Measurements from ENCODE around the gene ZBTB40. TPM values are rescaled to one million over a fixed set of nuclear protein-coding genes. Genes with fewer than 3 reads are reported as not detected.

Gene ZBTB40
- total and polyA plus RNA-seq, 2 of the 13 experiments (the other 11 are each of a cell fraction or from before 2014, with no cell fraction given), result 8.8 to 16.5 TPM

DNA sequence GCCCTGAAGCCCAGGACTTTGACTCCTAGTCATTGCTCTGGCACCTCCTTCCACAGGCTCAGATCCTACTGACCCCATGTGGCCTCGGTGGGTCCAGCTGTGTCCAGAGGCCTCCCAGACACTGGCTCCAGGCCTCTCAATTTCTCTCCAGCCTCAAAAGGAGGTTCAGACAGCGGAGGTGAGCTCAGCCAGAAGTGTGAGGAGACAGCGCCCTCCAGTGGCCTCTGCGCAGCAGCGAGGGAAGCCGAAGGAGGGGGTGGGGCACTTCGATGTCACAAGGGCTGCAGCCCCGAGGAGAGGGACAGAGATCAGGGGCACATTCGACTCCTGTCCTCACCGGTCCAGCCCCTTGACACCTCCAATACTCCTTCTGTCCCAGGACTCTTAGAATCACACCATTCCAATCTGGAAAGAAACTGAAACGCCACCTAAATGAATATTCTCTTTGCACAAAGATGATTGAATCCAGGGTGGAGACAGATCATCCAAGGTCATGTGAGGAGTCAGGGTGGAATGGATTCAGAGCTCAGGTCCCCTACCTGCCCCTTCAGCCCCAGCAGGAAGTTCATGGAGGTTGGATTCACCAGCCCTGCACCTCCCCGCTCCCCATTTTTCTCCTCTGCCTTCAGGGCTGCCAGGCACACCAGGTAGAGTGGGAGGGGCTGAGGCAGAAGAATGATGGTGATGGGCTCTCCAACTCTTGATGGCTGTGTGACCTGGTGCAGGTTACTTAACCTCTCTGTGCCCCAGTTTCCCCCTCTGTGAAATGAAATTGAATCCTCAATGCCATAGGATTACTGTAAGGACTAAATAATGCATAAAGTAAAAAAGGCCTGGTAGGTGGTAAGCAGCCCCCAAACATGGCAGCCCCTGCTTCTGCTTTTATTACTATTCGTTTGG is 34.8 kb upstream of the ZBTB40 start (continued):
- TF ChIP-seq, protein P1, sequence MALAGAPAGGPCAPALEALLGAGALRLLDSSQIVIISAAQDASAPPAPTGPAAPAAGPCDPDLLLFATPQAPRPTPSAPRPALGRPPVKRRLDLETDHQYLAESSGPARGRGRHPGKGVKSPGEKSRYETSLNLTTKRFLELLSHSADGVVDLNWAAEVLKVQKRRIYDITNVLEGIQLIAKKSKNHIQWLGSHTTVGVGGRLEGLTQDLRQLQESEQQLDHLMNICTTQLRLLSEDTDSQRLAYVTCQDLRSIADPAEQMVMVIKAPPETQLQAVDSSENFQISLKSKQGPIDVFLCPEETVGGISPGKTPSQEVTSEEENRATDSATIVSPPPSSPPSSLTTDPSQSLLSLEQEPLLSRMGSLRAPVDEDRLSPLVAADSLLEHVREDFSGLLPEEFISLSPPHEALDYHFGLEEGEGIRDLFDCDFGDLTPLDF (CRISPR knock-in tag; IDR thresholded peaks at IDR 0.05), result no peak
- no peak for TF ChIP-seq ZNF430 (CRISPR knock-in tag; IDR thresholded peaks at IDR 0.05)
- 0 out of 2 replicates have a peak, but pooled peaks have one; percentile 35 for TF ChIP-seq ZNF605 (CRISPR knock-in tag; IDR thresholded peaks at IDR 0.05)
- TF ChIP-seq ZNF772 (CRISPR knock-in tag; IDR thresholded peaks at IDR 0.05), result no peak
- no peak for TF ChIP-seq ZNF24 (IDR thresholded peaks at IDR 0.05)
- no peak for TF ChIP-seq CHCHD3 (CRISPR knock-in tag; IDR thresholded peaks at IDR 0.05)
- TF ChIP-seq, protein P2, sequence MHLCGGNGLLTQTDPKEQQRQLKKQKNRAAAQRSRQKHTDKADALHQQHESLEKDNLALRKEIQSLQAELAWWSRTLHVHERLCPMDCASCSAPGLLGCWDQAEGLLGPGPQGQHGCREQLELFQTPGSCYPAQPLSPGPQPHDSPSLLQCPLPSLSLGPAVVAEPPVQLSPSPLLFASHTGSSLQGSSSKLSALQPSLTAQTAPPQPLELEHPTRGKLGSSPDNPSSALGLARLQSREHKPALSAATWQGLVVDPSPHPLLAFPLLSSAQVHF (CRISPR knock-in tag; IDR thresholded peaks at IDR 0.05), result no peak
- TF ChIP-seq, protein P3, sequence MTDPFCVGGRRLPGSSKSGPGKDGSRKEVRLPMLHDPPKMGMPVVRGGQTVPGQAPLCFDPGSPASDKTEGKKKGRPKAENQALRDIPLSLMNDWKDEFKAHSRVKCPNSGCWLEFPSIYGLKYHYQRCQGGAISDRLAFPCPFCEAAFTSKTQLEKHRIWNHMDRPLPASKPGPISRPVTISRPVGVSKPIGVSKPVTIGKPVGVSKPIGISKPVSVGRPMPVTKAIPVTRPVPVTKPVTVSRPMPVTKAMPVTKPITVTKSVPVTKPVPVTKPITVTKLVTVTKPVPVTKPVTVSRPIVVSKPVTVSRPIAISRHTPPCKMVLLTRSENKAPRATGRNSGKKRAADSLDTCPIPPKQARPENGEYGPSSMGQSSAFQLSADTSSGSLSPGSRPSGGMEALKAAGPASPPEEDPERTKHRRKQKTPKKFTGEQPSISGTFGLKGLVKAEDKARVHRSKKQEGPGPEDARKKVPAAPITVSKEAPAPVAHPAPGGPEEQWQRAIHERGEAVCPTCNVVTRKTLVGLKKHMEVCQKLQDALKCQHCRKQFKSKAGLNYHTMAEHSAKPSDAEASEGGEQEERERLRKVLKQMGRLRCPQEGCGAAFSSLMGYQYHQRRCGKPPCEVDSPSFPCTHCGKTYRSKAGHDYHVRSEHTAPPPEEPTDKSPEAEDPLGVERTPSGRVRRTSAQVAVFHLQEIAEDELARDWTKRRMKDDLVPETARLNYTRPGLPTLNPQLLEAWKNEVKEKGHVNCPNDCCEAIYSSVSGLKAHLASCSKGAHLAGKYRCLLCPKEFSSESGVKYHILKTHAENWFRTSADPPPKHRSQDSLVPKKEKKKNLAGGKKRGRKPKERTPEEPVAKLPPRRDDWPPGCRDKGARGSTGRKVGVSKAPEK (CRISPR knock-in tag; IDR thresholded peaks at IDR 0.05; ENCODE audit: borderline replicate concordance), result 0 out of 2 replicates have a peak, but pooled peaks have one; percentile 20
- peak; percentile 82 for TF ChIP-seq ZKSCAN5 (CRISPR knock-in tag; IDR thresholded peaks at IDR 0.05)
- 0 out of 2 replicates have a peak, but pooled peaks have one; percentile 39 for TF ChIP-seq ZNF7 (CRISPR knock-in tag; IDR thresholded peaks at IDR 0.05)
- TF ChIP-seq GLI4 (CRISPR knock-in tag; IDR thresholded peaks at IDR 0.05; ENCODE audit: borderline replicate concordance), result no peak
- no peak for TF ChIP-seq ZKSCAN8 (CRISPR knock-in tag; IDR thresholded peaks at IDR 0.05; ENCODE audit: borderline replicate concordance)
- no peak for TF ChIP-seq SIN3A (IDR thresholded peaks at IDR 0.05; ENCODE audit: borderline replicate concordance, low read depth, low read length)
- TF ChIP-seq SP4 (CRISPR knock-in tag; IDR thresholded peaks at IDR 0.05), result peak; percentile 53; the same call in 1 of the 2 replicates
- TF ChIP-seq, protein P4, sequence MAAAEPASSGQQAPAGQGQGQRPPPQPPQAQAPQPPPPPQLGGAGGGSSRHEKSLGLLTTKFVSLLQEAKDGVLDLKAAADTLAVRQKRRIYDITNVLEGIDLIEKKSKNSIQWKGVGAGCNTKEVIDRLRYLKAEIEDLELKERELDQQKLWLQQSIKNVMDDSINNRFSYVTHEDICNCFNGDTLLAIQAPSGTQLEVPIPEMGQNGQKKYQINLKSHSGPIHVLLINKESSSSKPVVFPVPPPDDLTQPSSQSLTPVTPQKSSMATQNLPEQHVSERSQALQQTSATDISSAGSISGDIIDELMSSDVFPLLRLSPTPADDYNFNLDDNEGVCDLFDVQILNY (CRISPR knock-in tag; conservative IDR thresholded peaks at IDR 0.05), result no peak
- TF ChIP-seq NKX3-1 (CRISPR knock-in tag; IDR thresholded peaks at IDR 0.05), result no peak
- TF ChIP-seq ZNF331 (CRISPR knock-in tag; IDR thresholded peaks at IDR 0.05), result 0 out of 2 replicates have a peak, but pooled peaks have one; percentile 39
- peak; percentile 33; the same call in 1 of the 2 replicates for TF ChIP-seq MTA1 (CRISPR knock-in tag; IDR thresholded peaks at IDR 0.05; ENCODE audit: borderline replicate concordance)
- TF ChIP-seq FOXM1 (CRISPR knock-in tag; IDR thresholded peaks at IDR 0.05), result no peak
- peak; percentile 67; the same call in 1 of the 2 replicates for TF ChIP-seq ZNF614 (CRISPR knock-in tag; IDR thresholded peaks at IDR 0.05; ENCODE audit: borderline replicate concordance)
- TF ChIP-seq, protein P5, sequence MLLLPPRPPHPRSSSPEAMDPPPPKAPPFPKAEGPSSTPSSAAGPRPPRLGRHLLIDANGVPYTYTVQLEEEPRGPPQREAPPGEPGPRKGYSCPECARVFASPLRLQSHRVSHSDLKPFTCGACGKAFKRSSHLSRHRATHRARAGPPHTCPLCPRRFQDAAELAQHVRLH (CRISPR knock-in tag; IDR thresholded peaks at IDR 0.05; ENCODE audit: borderline replicate concordance, low read depth), result 0 out of 2 replicates have a peak, but pooled peaks have one; percentile 54

Measured in HepG2 (cell line).